ENCODE results near the gene PCDHGA3. TPM values are rescaled to one million over a fixed set of nuclear protein-coding genes. Genes with fewer than 3 reads are reported as not detected.

The PCDHGA3 gene
- total and polyA plus RNA-seq, 2 experiments from 2014 or later: 0.63 to 0.90 TPM

GRCh38 chr5:141389153-141390042 lies 45.8 kb downstream of the PCDHGA3 start (continued):
- no peak for TF ChIP-seq ZNF462 (CRISPR knock-in tag; IDR thresholded peaks at IDR 0.05)

- Histone ChIP-seq H3K4me1 (ENCODE audit: insufficient read depth) (0 out of 2 replicates have a peak, but pooled peaks cover 5% of the 10 kb centered on the region), H3K36me3 (ENCODE audit: insufficient read depth) (peaks cover 7% of the 10 kb centered on the region; the same call in 1 of the 2 replicates), H3K9me2 (ENCODE audit: insufficient read depth) (no peaks in the 10 kb centered on the region), H3K27ac (ENCODE audit: low read depth) (no peak within 1 kb of the TSS), H2AFZ (no peak within 1 kb of the TSS), H3K79me2 (replicated peaks; ENCODE audit: insufficient read depth) (0 out of 2 replicates have a peak, but pooled peaks cover 5% of the 10 kb centered on the region), H3K4me2 (0 out of 2 replicates have a peak within 1 kb of the TSS, but pooled peaks have one; percentile 15), H3K27me3 (ENCODE audit: insufficient read depth) (peaks cover 7% of the 10 kb centered on the region; the same call in 1 of the 2 replicates), H3F3A (replicated peaks; ENCODE audit: low read depth) (no peaks in the 10 kb centered on the region), H4K20me1 (replicated peaks; ENCODE audit: insufficient read depth) (no peaks in the 10 kb centered on the region), H3K4me3 (peak within 1 kb of the TSS; percentile 25; the same call in 1 of the 2 replicates)
- TF ChIP-seq EZH2phosphoT487 (IDR thresholded peaks at IDR 0.05; ENCODE audit: unreplicated experiment) (no peak), CTCF (conservative IDR thresholded peaks at IDR 0.05; ENCODE audit: low read depth in 2 of 2) (peak in 1 of 2 experiments; percentile 17; a peak in 1 of 4 replicates)
- peaks cover 87% of the 10 kb centered on the region for H3K9me3 Mint-ChIP-seq
- H3K27ac Mint-ChIP-seq: no peak within 1 kb of the TSS
- no peak within 1 kb of the TSS for H3K4me3 Mint-ChIP-seq
- H3K4me1 Mint-ChIP-seq: no peaks in the 10 kb centered on the region; the same call in 2 of the 3 replicates
- ATAC-seq: no peak
- H3K36me3 Mint-ChIP-seq (ENCODE audit: low read depth): peaks cover 83% of the 10 kb centered on the region
- H3K27me3 Mint-ChIP-seq (ENCODE audit: insufficient read depth, low read depth, poor library complexity): peaks cover 8% of the 10 kb centered on the region
- DNase-seq (ENCODE audit: low spot score): no peak
Observed at GRCh38 chr5:141392429-141393198, 49.0 kb downstream of the PCDHGA3 start, which contains the start of gene PCDHGA8. TSS of gene PCDHGA8 (plus strand) at chr5:141392633. CDS start at chr5:141392814, 181 bp downstream.

All from GM23338 (cell line).